H9 (cell line): ENCODE data around the gene GRIK4. TPM values are rescaled to one million over a fixed set of nuclear protein-coding genes. Genes with fewer than 3 reads are reported as not detected.
"Not testable (repeated sequence)": the region's sequence is repeated elsewhere in the genome, so short reads cannot be mapped to it uniquely, and the experiment has no call there.

Experiments
- DNase-seq: peaks from one replicate; pipeline ENCODE4 v3.0.0-alpha.2; 2017
- H2AFZ ChIP-seq: one replicate; pipeline ENCODE4 v1.6.1; 2013; ENCODE audit warnings: mild to moderate bottlenecking, low read length, control low read depth, moderate library complexity
- H2AK5ac ChIP-seq: 2 replicates; pipeline ENCODE4 v1.6.1; 2013; ENCODE audit warnings: low read length, control low read depth, mixed read lengths; ENCODE audit not compliant: insufficient read length
- H2BK120ac ChIP-seq: one replicate; pipeline ENCODE4 v1.6.1; 2013; ENCODE audit warnings: low read depth, mild to moderate bottlenecking, low read length, control low read depth, inconsistent platforms; ENCODE audit not compliant: poor library complexity, severe bottlenecking
- H2BK12ac ChIP-seq: 2 replicates; pipeline ENCODE4 v1.6.1; 2013; ENCODE audit warnings: low read length, control low read depth, mixed read lengths, low read depth; ENCODE audit not compliant: insufficient read length
- H2BK15ac ChIP-seq: 2 replicates; pipeline ENCODE4 v1.6.1; 2013; ENCODE audit warnings: low read depth, low read length, control low read depth
- H2BK20ac ChIP-seq: one replicate; pipeline ENCODE4 v1.6.1; 2013; ENCODE audit warnings: low read depth, mild to moderate bottlenecking, low read length, control low read depth, inconsistent platforms; ENCODE audit not compliant: poor library complexity, severe bottlenecking
- H2BK5ac ChIP-seq: 2 replicates; pipeline ENCODE4 v1.6.1; 2013; ENCODE audit warnings: low read length, control low read depth, mixed read lengths; ENCODE audit not compliant: insufficient read length
- H3K14ac ChIP-seq: 2 replicates; pipeline ENCODE4 v1.6.1; 2013; ENCODE audit warnings: low read length, control low read depth; ENCODE audit not compliant: insufficient read depth
- H3K18ac ChIP-seq: 2 replicates; pipeline ENCODE4 v1.6.1; 2013; ENCODE audit warnings: low read depth, mild to moderate bottlenecking, mixed read lengths, low read length, control low read depth; ENCODE audit not compliant: insufficient read length
- H3K23ac ChIP-seq: 2 replicates; pipeline ENCODE4 v1.6.1; 2013; ENCODE audit warnings: low read length, control low read depth, mixed read lengths, low read depth; ENCODE audit not compliant: insufficient read length
- H3K23me2 ChIP-seq: 2 replicates; pipeline ENCODE4 v1.6.1; 2013; ENCODE audit warnings: low read depth, mild to moderate bottlenecking, mixed read lengths, low read length, control low read depth; ENCODE audit not compliant: insufficient read length, poor library complexity, severe bottlenecking
- H3K27ac ChIP-seq: 2 replicates; pipeline ENCODE4 v1.5.1; 2013; ENCODE audit warnings: low read length, control low read depth, mixed read lengths, low read depth; ENCODE audit not compliant: insufficient read length
- H3K27me3 ChIP-seq: 2 replicates; pipeline ENCODE4 v1.6.1; 2013; ENCODE audit warnings: low read length, control low read depth, inconsistent platforms; ENCODE audit not compliant: insufficient read depth
- H3K4ac ChIP-seq: 2 replicates; pipeline ENCODE4 v1.6.1; 2013; ENCODE audit warnings: low read depth, mild to moderate bottlenecking, control low read depth, inconsistent platforms, low read length, moderate library complexity
- H3K4me1 ChIP-seq: 2 replicates; pipeline ENCODE4 v1.6.1; 2013; ENCODE audit warnings: low read length, control low read depth, inconsistent platforms; ENCODE audit not compliant: insufficient read depth
- H3K4me2 ChIP-seq: 2 replicates; pipeline ENCODE4 v1.6.1; 2013; ENCODE audit warnings: low read length, control low read depth, mixed read lengths; ENCODE audit not compliant: insufficient read length, insufficient read depth
- H3K56ac ChIP-seq: 2 replicates; pipeline ENCODE4 v1.6.1; 2013; ENCODE audit warnings: low read depth, mild to moderate bottlenecking, mixed read lengths, low read length, control low read depth; ENCODE audit not compliant: insufficient read length
- H3K79me1 ChIP-seq: 2 replicates; pipeline ENCODE4 v1.6.1; 2013; ENCODE audit warnings: low read depth, mild to moderate bottlenecking, moderate library complexity, low read length, control low read depth, inconsistent platforms; ENCODE audit not compliant: insufficient read depth, poor library complexity, severe bottlenecking
- H3K79me2 ChIP-seq: 2 replicates; pipeline ENCODE4 v1.6.1; 2013; ENCODE audit warnings: low read length, control low read depth, inconsistent platforms; ENCODE audit not compliant: insufficient read depth
- H3K9ac ChIP-seq: 2 replicates; pipeline ENCODE4 v1.6.1; 2013; ENCODE audit warnings: low read length, control low read depth, mixed read lengths; ENCODE audit not compliant: insufficient read length; ENCODE audit errors: extremely low read depth
- H3K9me3 ChIP-seq: one replicate; pipeline ENCODE4 v1.6.1; 2013; ENCODE audit warnings: low read depth, low read length, inconsistent platforms; ENCODE audit not compliant: control insufficient read depth
- H3T11ph ChIP-seq: one replicate; pipeline ENCODE4 v1.6.1; 2013; ENCODE audit warnings: mild to moderate bottlenecking, low read length, control low read depth, inconsistent platforms
- H4K20me1 ChIP-seq: one replicate; pipeline ENCODE4 v1.6.1; 2013; ENCODE audit not compliant: control insufficient read depth, insufficient read length, insufficient read depth
- H4K5ac ChIP-seq: 2 replicates; pipeline ENCODE4 v1.6.1; 2013; ENCODE audit warnings: low read depth, mild to moderate bottlenecking, mixed read lengths, low read length, control low read depth; ENCODE audit not compliant: insufficient read length
- H4K8ac ChIP-seq: replicated peaks from 2 replicates; pipeline ENCODE4 v1.6.1; 2013; ENCODE audit warnings: low read length, control low read depth, mixed read lengths, low read depth; ENCODE audit not compliant: insufficient read length
- H4K91ac ChIP-seq: 2 replicates; pipeline ENCODE4 v1.6.1; 2013; ENCODE audit warnings: low read depth, mild to moderate bottlenecking, moderate library complexity, mixed read lengths, low read length, control low read depth; ENCODE audit not compliant: insufficient read length
- H3K27ac Mint-ChIP-seq, 3 experiments: 2 replicates in 2 of 3; 3 replicates in 1 of 3; pipeline ENCODE4 v1.8.0; 2020 to 2021; ENCODE audit warnings: mixed read lengths in 3 of 3, mild to moderate bottlenecking in 1 of 3, moderate library complexity in 1 of 3
- H3K27me3 Mint-ChIP-seq: 2 replicates; pipeline ENCODE4 v1.8.0; 2021; ENCODE audit warnings: low read depth, mild to moderate bottlenecking, moderate library complexity, mixed read lengths
- H3K36me3 Mint-ChIP-seq, 3 experiments: 2 replicates in 2 of 3; 3 replicates in 1 of 3; pipeline ENCODE4 v1.8.0; 2020 to 2021; ENCODE audit warnings: low read depth in 3 of 3, mixed read lengths in 3 of 3; ENCODE audit not compliant: insufficient read depth in 1 of 3
- H3K4me1 Mint-ChIP-seq, 2 experiments: 2 replicates each; pipeline ENCODE4 v1.8.0; 2020; ENCODE audit warnings: mixed read lengths in 2 of 2
- H3K4me3 Mint-ChIP-seq, 2 experiments: 2 replicates in 1 of 2; 3 replicates in 1 of 2; pipeline ENCODE4 v1.8.0; 2020 to 2021; ENCODE audit warnings: mild to moderate bottlenecking in 2 of 2, mixed read lengths in 2 of 2, moderate library complexity in 1 of 2
- H3K9me3 Mint-ChIP-seq, 2 experiments: 2 replicates in 1 of 2; 3 replicates in 1 of 2; pipeline ENCODE4 v1.8.0; 2020; ENCODE audit warnings: mild to moderate bottlenecking in 2 of 2, mixed read lengths in 2 of 2, moderate library complexity in 1 of 2
- CTCF ChIP-seq: fragments of 200-600 bp; sonication (generic); conservative IDR thresholded peaks from 3 replicates; pipeline ENCODE4 v1.8.0; 2021; ENCODE audit warnings: antibody characterized with exemption, mild to moderate bottlenecking
- WGBS: extraction: QIAGEN DNeasy Blood & Tissue Kit; methylation state at CpG from one replicate; pipeline ENCODE4 v1.1.7; 2013; ENCODE audit warnings: missing lambda C conversion rate, low lambda C conversion rate, mixed read lengths; ENCODE audit not compliant: insufficient read length; ENCODE audit errors: extremely low coverage; 5-methylcytosine and 5-hydroxymethylcytosine counted together
- total RNA-seq: library from RNA; stranded (reverse); gene quantifications from 2 replicates; pipeline ENCODE4 v1.2.1, GENCODE V29; 2021

Gene GRIK4
- total RNA-seq, 1 experiment from 2014 or later: 2.3 TPM

DNA sequence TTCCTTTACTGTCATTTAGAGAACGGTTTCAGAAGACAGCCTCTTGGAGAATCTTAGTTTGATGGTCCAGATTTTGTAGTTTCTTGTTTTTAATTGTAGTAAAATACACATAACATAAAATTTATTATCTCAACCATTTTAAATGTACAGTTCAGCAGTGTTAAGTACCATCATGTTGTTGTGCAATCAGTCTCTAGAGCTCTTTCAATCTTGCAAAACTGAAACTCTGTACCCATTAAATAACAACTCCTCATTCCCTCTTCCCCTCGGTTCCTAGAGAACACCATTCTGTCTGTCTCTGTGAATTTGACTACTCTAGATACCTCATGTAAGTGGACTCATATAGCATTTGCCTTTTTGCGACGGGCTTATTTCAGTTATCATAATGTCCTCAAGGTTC, 69.8 kb downstream of the GRIK4 start:
- Histone ChIP-seq H2AFZ (no peak overlapping the region), H4K8ac (no peak overlapping the region), H3K4me2 (no peak overlapping the region), H3K27me3 (no peaks in the 10 kb centered on the region), H4K20me1 (no peaks in the 10 kb centered on the region), H3K4me1 (0 out of 2 replicates have a peak, but pooled peaks cover 3% of the 10 kb centered on the region), H3K4ac (no peak overlapping the region), H3K27ac (no peak overlapping the region), H3K23me2 (peaks cover 3% of the 10 kb centered on the region), H3K18ac (no peak overlapping the region), H4K5ac (no peak overlapping the region), H2BK15ac (no peak overlapping the region), H3K14ac (no peak overlapping the region), H2BK20ac (no peak overlapping the region), H4K91ac (no peak overlapping the region), H3K9me3 (no peaks in the 10 kb centered on the region), H3K23ac (no peak overlapping the region), H3K79me2 (no peaks in the 10 kb centered on the region), H3T11ph (no peak overlapping the region), H2AK5ac (no peak overlapping the region), H3K9ac (no peak overlapping the region), H2BK120ac (no peak overlapping the region), H3K56ac (no peak overlapping the region), H3K79me1 (no peaks in the 10 kb centered on the region), H2BK12ac (no peak overlapping the region), H2BK5ac (no peak overlapping the region)
- no peak for DNase-seq
- WGBS: no CpG with 5 or more reads among the region's 4 CpGs
- Mint-ChIP-seq H3K27ac (no peak overlapping the region), H3K4me3 (no peak overlapping the region), H3K4me1 (peaks cover 0 to 5% of the 10 kb centered on the region in 2 experiments; a peak in 2 of 4 replicates), H3K27me3 (peaks cover 6% of the 10 kb centered on the region), H3K36me3 (peaks cover 2 to 12% (median 7%) of the 10 kb centered on the region in 3 experiments), H3K9me3 (peaks cover 8 to 19% of the 10 kb centered on the region in 2 experiments)
- TF ChIP-seq CTCF: no peak

DNA sequence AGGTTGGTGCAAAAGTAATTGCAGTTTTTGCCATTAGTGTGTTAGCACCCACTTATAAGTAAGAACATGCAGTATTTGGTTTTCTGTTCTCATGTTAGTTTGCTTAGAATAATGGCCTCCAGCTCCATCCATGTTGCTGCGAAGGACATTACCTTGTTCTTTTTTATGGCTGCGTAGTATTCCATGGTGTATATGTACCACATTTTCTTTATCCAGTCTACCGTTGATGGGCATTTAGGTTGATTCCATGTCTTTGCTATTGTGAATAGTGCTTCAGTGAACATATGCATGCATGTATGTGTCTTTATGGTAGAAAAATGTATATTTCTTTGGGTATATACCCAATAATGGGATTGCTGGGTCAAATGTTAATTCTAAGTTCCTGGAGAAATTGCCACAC, 71.0 kb downstream of the GRIK4 start:
- H3K14ac ChIP-seq, H3K27ac ChIP-seq, H3K4ac ChIP-seq, H2AFZ ChIP-seq, H3K4me2 ChIP-seq, H3K18ac ChIP-seq, H3K27me3 ChIP-seq, H4K20me1 ChIP-seq, H3K9ac ChIP-seq, H3K56ac ChIP-seq, H3K79me2 ChIP-seq, H4K8ac ChIP-seq, H2BK20ac ChIP-seq, H3K9me3 ChIP-seq, H2BK120ac ChIP-seq, H3K79me1 ChIP-seq, H3K4me1 ChIP-seq, H4K91ac ChIP-seq, H3K23me2 ChIP-seq, H2BK15ac ChIP-seq, H4K5ac ChIP-seq, H3T11ph ChIP-seq, H3K27me3 Mint-ChIP-seq, H3K4me1 Mint-ChIP-seq, H2AK5ac ChIP-seq, H2BK5ac ChIP-seq, H2BK12ac ChIP-seq, H3K23ac ChIP-seq, DNase-seq, H3K4me3 Mint-ChIP-seq, H3K27ac Mint-ChIP-seq: not testable (repeated sequence)
- Mint-ChIP-seq H3K36me3 (peaks cover 0 to 12% (median 7%) of the 10 kb centered on the region in 3 experiments; a peak in 6 of 7 replicates), H3K9me3 (peaks cover 8 to 19% of the 10 kb centered on the region in 2 experiments)
- WGBS: no CpG with 5 or more reads among the region's 3 CpGs
